Endothelial cell of umbilical vein (primary cell): Measurements from ENCODE around the gene TMEM170B. TPM values are rescaled to one million over a fixed set of nuclear protein-coding genes. Genes with fewer than 3 reads are reported as not detected.

Experiments
- BruUV-seq: library from RNA; stranded (reverse); fragments of 400-500 nt; replicated peaks from 2 replicates; lab custom pipeline; 2021; lab: Mats Ljungman, UMichigan
- CTCF ChIA-PET: fragments of 300-600, 350-600 bp; sonication (Branson Sonifier 250); formaldehyde crosslinking; loops from one replicate; lab custom pipeline; 2021; ENCODE audit warnings: antibody characterized with exemption, inconsistent platforms; lab: Charles Lee
- POLR2A ChIA-PET: fragments of 300-600, 350-600 bp; sonication (Branson Sonifier 250); formaldehyde crosslinking; loops from one replicate; lab custom pipeline; 2021; ENCODE audit warnings: antibody characterized with exemption, inconsistent platforms; lab: Charles Lee
- DNase-seq: peaks from one replicate; pipeline ENCODE4 v3.0.0-alpha.2; 2011; ENCODE audit warnings: low read depth, low spot score
- FAIRE-seq: peaks from 2 replicates; lab custom pipeline; 2011; peaks lifted over from hg19 to GRCh38; lab: Jason Lieb, UNC
- H2AFZ ChIP-seq: 2 replicates; pipeline ENCODE4 v1.6.0; 2012; ENCODE audit warnings: low read depth, low read length, control low read depth, inconsistent platforms
- H3K27ac ChIP-seq: 2 replicates; pipeline ENCODE4 v1.5.1; 2011; ENCODE audit warnings: low read depth, mild to moderate bottlenecking, control low read depth, low read length, moderate library complexity; ENCODE audit not compliant: insufficient read depth
- H3K27me3 ChIP-seq, 2 experiments: 2 replicates each; pipeline versions ENCODE4 v1.6.0 to v1.6.1; 2011; ENCODE audit warnings: low read length in 2 of 2, mixed read lengths in 1 of 2; ENCODE audit not compliant: control insufficient read depth in 2 of 2, insufficient read depth in 2 of 2
- H3K36me3 ChIP-seq, 2 experiments: 2 replicates in 1 of 2; 3 replicates in 1 of 2; pipeline ENCODE4 v1.5.1; 2011; ENCODE audit warnings: low read length in 2 of 2, mild to moderate bottlenecking in 1 of 2, moderate library complexity in 1 of 2; ENCODE audit not compliant: control insufficient read depth in 2 of 2, insufficient read depth in 2 of 2; ENCODE audit errors: extremely low read depth in 1 of 2
- H3K4me1 ChIP-seq: 3 replicates; pipeline ENCODE4 v1.5.1; 2011; ENCODE audit warnings: mild to moderate bottlenecking, low read length; ENCODE audit not compliant: control insufficient read depth, insufficient read depth; ENCODE audit errors: extremely low read depth
- H3K4me2 ChIP-seq: 2 replicates; pipeline ENCODE4 v1.6.1; 2011; ENCODE audit warnings: low read length, control low read depth, mixed read lengths; ENCODE audit not compliant: insufficient read depth
- H3K4me3 ChIP-seq, 3 experiments: fragments of 200-600 bp in 1 of 3; sonication (generic), shearing (Covaris generic) in 1 of 3; replicated peaks in 1 of 3; 2 replicates each; pipeline ENCODE4 v1.5.1; 2011 to 2016; ENCODE audit warnings: control low read depth in 3 of 3, low read length in 3 of 3, mild to moderate bottlenecking in 2 of 3, inconsistent platforms in 1 of 3, low read depth in 1 of 3, moderate library complexity in 1 of 3; ENCODE audit not compliant: insufficient read depth in 1 of 3
- H3K79me2 ChIP-seq: 2 replicates; pipeline ENCODE4 v1.6.0; 2012; ENCODE audit warnings: low read length, inconsistent platforms; ENCODE audit not compliant: control insufficient read depth, insufficient read depth
- H3K9ac ChIP-seq: replicated peaks from 2 replicates; pipeline ENCODE3; 2011; ENCODE audit warnings: low read length, control low read depth; ENCODE audit not compliant: insufficient read depth; ENCODE audit errors: extremely low read depth
- H3K9me1 ChIP-seq: replicated peaks from 3 replicates; pipeline ENCODE4 v1.6.0; 2011; ENCODE audit warnings: mild to moderate bottlenecking, low read length; ENCODE audit not compliant: control insufficient read depth, insufficient read depth; ENCODE audit errors: extremely low read depth
- H3K9me3 ChIP-seq: replicated peaks from 2 replicates; pipeline ENCODE4 v1.5.1; 2012; ENCODE audit warnings: low read length, inconsistent platforms; ENCODE audit not compliant: control insufficient read depth, insufficient read depth
- H4K20me1 ChIP-seq: replicated peaks from 2 replicates; pipeline ENCODE3; 2011; ENCODE audit warnings: mild to moderate bottlenecking, low read length; ENCODE audit not compliant: control insufficient read depth, insufficient read depth; ENCODE audit errors: extremely low read depth
- EZH2 ChIP-seq: IDR thresholded peaks from 2 replicates; pipeline ENCODE4 v1.6.1; 2012; ENCODE audit warnings: borderline replicate concordance, low read depth, mild to moderate bottlenecking, moderate library complexity, low read length, inconsistent platforms; ENCODE audit not compliant: severe bottlenecking
- FOS ChIP-seq: IDR thresholded peaks from 2 replicates; pipeline ENCODE4 v1.6.1; 2011; ENCODE audit warnings: mild to moderate bottlenecking, low read length, moderate library complexity, borderline replicate concordance; ENCODE audit not compliant: insufficient read depth
- GATA2 ChIP-seq: IDR thresholded peaks from 2 replicates; pipeline ENCODE4 v1.7.0; 2011; ENCODE audit warnings: low read depth, mild to moderate bottlenecking, moderate library complexity, mixed read lengths, low read length; ENCODE audit not compliant: insufficient read length, insufficient read depth
- JUN ChIP-seq: IDR thresholded peaks from 2 replicates; pipeline ENCODE4 v1.6.1; 2011; ENCODE audit warnings: borderline replicate concordance, low read depth; ENCODE audit not compliant: insufficient read length, insufficient read depth
- MYC ChIP-seq: IDR thresholded peaks from one replicate; pipeline ENCODE4 v1.6.1; 2011; ENCODE audit warnings: mild to moderate bottlenecking, low read depth, low read length
- POLR2A ChIP-seq: IDR thresholded peaks from 2 replicates; pipeline ENCODE4 v1.6.1; 2012; ENCODE audit warnings: low read depth, mild to moderate bottlenecking, control low read depth, low read length
- POLR2AphosphoS5 ChIP-seq: IDR thresholded peaks from 2 replicates; pipeline ENCODE4 v1.6.1; 2012; ENCODE audit warnings: low read depth, mild to moderate bottlenecking, control low read depth, low read length, moderate library complexity; ENCODE audit not compliant: insufficient read depth
- dilution Hi-C: fragments of 300-500 bp; cut with MboI; formaldehyde crosslinking; loops from one replicate; pipeline ENCODE4 v1.15.0; 2019; ENCODE audit warnings: low sequenced_read_pairs; ENCODE audit not compliant: extremely low pct_ligation_motif_present
- intact Hi-C: fragments of 100-400 bp; cut with micrococcal nuclease; formaldehyde crosslinking; loops from one replicate; pipeline ENCODE4 v1.10.0; 2022
- polyA plus RNA-seq, 4 experiments: library from polyadenylated mRNA; depleted of rRNA in 3 of 4; stranded (reverse) in 3 of 4; unstranded in 1 of 4; fragments of >200 nt; gene quantifications; 2 replicates each; pipeline versions ENCODE4 v1.2.1 to v1.2.3, GENCODE V29; 2011 to 2012; ENCODE audit warnings: missing spikeins in 1 of 4
- total RNA-seq: library from RNA; stranded (reverse); gene quantifications from 2 replicates; pipeline ENCODE4 v1.2.3, GENCODE V29; 2021
- TF ChIP-seq, protein P1 (sequence below): IDR thresholded peaks from 2 replicates; pipeline ENCODE4 v1.6.1; 2011; ENCODE audit not compliant: insufficient read depth, insufficient read length
- TF ChIP-seq, protein P2 (sequence below), 2 donors: IDR thresholded peaks; 1 replicate in 1 of 2; 2 replicates in 1 of 2; pipeline ENCODE4 v1.5.1; 2011; ENCODE audit warnings: low read length in 2 of 2, mild to moderate bottlenecking in 2 of 2, moderate library complexity in 2 of 2, control low read depth in 1 of 2, inconsistent platforms in 1 of 2, low read depth in 1 of 2; ENCODE audit not compliant: insufficient read depth in 1 of 2; ENCODE audit errors: extremely low read depth in 1 of 2

The TMEM170B gene
- total and polyA plus RNA-seq, 2 donors (not counting 3 experiments of a cell fraction or from before 2014, with no cell fraction given): 1.1 to 4.2 TPM

DNA sequence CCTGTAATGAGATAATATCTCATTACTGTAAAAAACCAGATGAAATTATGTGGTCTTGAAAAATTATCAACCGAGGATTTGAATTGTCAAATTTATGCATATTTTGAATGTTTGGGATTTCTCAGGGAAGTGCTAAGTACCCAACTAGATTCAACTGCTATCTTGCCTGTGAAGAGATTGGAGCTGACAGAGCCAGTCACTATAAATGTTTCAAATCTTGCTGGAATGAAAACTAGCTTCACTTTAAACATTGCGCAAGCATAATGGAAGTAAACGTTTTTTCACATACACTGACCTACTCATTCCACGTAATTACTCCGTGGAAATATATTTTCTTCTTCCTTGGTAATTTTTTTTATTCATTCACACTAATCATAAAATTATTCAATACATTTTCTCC, 46.7 kb downstream of the TMEM170B start:
- Histone ChIP-seq H3K27ac (no peak overlapping the region), H3K79me2 (no peaks in the 10 kb centered on the region), H3K4me3 (no peak overlapping the region), H2AFZ (no peak overlapping the region), H3K4me1 (peaks cover 16% of the 10 kb centered on the region), H3K9me3 (no peaks in the 10 kb centered on the region), H3K9me1 (no peaks in the 10 kb centered on the region), H3K9ac (no peak overlapping the region), H3K36me3 (no peaks in the 10 kb centered on the region), H3K4me2 (no peak overlapping the region), H3K27me3 (no peaks in the 10 kb centered on the region), H4K20me1 (no peaks in the 10 kb centered on the region)
- CTCF ChIA-PET: interaction anchor here (0.8 to 6.8 kb wide), 10 partner anchors 9 to 705 kb away, joined by 3 to 55 read pairs (median 12); partner anchors contain the start of gene EDN1
- POLR2A ChIA-PET: interaction anchor here (0.8 kb wide), 1 partner anchor 69 kb away, joined by 3 read pairs; no protein-coding TSS in a partner anchor
- intact Hi-C loops (loop anchor here (2.0 kb wide), 1 partner anchor 115 kb away; no protein-coding TSS in a partner anchor), dilution Hi-C loops (no loop called here)
- BruUV-seq: no TSS peak
- FAIRE-seq (no peak), DNase-seq (no peak)
- TF ChIP-seq EZH2 (no peak), FOS (no peak), POLR2AphosphoS5 (no peak), GATA2 (no peak), MYC (no peak), JUN (no peak), POLR2A (no peak)
- TF ChIP-seq, protein P1, sequence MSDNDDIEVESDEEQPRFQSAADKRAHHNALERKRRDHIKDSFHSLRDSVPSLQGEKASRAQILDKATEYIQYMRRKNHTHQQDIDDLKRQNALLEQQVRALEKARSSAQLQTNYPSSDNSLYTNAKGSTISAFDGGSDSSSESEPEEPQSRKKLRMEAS: no peak
- TF ChIP-seq, protein P2, sequence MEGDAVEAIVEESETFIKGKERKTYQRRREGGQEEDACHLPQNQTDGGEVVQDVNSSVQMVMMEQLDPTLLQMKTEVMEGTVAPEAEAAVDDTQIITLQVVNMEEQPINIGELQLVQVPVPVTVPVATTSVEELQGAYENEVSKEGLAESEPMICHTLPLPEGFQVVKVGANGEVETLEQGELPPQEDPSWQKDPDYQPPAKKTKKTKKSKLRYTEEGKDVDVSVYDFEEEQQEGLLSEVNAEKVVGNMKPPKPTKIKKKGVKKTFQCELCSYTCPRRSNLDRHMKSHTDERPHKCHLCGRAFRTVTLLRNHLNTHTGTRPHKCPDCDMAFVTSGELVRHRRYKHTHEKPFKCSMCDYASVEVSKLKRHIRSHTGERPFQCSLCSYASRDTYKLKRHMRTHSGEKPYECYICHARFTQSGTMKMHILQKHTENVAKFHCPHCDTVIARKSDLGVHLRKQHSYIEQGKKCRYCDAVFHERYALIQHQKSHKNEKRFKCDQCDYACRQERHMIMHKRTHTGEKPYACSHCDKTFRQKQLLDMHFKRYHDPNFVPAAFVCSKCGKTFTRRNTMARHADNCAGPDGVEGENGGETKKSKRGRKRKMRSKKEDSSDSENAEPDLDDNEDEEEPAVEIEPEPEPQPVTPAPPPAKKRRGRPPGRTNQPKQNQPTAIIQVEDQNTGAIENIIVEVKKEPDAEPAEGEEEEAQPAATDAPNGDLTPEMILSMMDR (IDR thresholded peaks at IDR 0.05; ENCODE audit: extremely low read depth in 1 of 2, insufficient read depth in 1 of 2, low read depth in 1 of 2, low read length in 2 of 2): no peak
